GM19324 (cell line): ENCODE measurements around the gene ASTL.

Experiments
- ATAC-seq: cut with Tn5 transposase; IDR thresholded peaks from one replicate; pipeline ENCODE4 v1.9.1; 2021; ENCODE audit warnings: mild to moderate bottlenecking, moderate library complexity; ENCODE audit not compliant: unreplicated experiment, low FRiP score

The ASTL gene

DNA sequence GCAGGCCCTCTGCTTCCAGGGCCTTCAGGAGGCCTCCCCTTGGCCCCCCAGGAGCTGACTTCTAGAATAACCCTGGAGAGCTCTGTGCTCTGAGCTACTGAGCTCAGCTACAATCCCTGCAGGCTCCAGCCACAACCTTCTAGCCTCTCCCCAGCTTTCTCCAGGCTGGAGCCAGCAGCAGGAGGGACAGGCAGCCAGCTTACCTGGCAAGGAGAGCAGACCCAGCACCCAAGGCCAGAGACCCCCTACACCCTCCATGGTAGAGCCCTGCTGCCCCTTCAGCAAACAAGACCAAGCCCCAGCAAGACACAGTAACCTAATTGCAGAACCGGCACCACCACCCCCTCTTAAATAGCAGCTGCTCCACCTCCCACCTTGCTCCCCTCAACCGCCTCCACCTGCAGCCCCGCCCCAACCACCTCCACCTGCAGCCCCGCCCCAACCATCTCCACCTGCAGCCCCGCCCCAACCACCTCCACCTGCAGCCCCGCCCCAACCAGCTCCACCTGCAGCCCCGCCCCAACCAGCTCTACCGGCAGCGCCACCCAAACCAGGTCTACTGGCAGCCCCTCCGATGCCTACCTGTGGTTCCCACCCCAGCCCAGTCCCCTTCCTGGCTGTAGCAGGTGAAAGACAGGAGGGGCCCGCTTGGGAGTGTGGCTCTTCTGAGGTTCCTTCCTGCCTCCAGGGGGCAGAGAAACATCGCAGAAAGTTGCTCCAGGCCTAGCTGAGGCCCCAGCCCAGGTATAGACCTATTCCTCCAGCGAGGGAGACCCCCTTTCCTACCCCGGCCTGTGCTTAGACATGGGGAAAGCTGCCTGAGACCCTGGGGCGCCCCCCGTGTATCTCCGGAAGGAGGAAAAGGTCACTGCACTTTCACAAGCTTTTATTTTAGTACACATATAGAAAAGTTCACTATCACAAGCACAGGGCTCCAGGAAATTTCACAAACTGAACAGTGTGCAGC lies at the start of gene ASTL:
ASTL (minus strand) TSS at position 324 of the 967 bp plus-strand sequence; CDS start at position 258, 66 bp downstream.
- ATAC-seq: no peak

DNA sequence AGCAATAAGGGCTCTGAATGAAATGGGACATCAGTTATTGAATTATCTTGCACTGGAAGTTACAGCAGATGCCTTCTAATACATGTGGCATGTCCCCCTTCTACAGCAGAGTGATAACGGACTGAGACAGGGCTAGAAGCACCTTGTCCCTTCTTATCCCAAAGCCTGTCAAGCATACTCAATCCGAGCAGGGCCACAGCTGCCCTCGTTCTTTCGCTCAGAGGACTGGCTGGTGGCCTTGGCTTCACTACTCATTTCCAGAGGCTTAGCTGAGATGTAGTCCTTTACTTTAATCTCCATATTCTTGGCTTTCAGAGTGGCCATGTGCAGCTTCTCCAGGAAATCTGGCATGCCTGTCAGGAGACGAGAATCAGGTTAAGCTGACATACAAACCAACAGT lies 48.3 kb upstream of the ASTL start:
- no peak for ATAC-seq

DNA sequence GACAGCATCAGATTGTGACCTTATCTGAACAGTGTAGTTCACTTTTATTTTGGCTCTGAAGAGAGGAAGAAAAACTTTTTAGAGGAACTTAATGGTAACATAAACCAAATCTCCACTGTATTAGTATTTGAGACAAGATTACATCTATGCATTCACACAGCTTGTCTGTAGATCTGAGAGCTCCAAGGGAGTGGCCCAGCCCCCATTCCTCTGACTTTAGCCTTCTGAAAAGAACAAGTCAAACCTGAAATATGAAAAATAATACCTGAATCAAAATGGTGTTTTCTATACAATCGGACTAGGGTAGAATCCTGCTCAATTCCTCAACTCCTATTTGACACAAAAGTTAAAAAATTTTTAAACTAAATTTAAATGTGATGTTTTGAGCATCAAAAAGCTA lies 47.2 kb upstream of the ASTL start:
- ATAC-seq: no peak

DNA sequence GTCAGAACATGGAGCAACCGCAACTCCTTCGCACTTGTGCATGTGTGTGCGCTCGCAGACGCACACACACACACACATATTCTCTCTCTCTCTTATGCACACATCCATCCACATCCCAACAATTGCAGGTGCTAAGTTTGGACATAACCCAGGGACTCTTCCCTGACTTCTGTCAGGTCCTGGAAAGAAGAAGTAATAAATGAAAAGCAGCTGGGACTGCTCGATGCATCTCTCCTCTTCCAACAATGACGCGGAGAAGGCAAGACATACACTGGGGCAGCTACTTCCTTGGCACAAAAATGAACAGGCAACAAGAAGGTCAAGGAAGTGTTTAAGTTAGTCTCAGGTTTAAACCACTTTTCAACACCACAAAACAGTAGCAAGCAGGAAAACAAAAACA lies 46.7 kb upstream of the ASTL start:
- no peak for ATAC-seq

DNA sequence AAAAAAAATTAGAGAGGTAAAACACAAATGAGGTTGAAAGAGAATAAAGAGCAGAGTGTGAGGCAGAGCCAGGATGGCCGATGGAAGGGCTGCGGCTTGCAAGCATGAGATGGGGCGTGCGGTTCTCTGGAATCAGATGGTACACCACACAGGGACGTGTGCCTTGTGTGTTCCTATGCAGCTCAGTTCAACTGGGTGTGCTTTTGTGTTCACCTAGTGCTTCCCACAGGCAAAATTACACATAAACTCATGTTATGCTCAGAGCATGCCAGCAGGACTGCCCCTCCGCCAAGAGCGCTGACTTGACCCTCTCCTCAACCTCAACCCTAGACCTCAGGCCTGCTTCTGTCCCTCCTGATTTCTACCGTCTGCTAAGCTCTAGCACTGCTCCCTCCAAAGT lies 45.9 kb upstream of the ASTL start:
- no peak for ATAC-seq

DNA sequence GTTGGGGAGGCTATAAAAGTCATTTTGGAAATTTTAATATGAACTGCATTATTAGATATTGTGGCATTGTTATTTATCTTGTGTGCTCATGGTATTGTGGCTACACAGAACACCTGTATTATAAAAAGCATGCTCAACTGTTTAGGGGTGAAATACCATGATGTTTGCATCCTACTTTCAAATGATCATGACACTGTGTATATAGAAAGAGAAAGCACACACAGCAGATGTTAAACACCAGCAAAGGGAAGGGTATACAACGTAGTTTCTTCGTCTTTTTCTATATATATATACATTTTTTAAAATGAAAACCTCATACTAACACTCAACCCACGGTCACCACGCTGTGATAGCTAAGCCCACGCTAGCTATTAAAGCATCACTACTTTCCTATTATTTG lies 43.2 kb upstream of the ASTL start:
- no peak for ATAC-seq

DNA sequence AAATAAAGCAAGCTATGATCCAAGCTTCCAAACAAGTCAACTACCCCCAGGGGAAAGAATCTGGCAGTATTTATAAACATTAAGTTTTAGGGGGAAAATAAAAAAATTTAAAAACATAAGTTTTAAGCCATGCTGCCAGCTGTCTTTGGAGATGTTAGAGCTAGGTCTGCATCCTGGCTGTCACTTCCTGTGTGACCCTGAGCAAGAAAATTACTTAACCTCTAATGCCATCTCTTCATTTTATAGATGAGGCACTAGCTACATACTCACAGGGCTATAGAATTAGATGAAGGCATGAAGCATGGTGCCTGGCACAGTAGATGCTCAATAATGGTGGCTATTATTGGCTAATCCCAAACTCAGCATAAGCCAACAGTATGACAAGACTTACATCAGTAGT lies 42.2 kb upstream of the ASTL start:
- no peak for ATAC-seq

DNA sequence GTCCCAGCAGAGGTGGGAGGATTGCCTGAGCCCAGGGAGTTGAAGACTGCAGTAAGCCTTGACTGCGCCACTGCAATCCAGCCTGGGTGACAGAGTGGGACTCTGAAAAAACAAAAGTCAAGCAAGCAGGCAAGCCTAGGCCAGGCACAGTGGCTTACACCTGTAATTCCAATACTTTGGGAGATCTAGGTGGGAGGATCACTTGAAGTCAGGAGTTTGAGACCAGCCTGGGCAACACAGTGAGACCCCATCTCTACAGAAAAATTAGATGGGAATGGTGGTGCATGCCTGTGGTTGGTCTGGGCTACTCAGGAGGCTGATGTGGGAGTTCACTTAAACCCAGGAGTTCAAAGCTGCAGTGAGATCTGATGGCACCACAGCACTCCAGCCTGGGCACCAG lies 41.7 kb upstream of the ASTL start:
- no peak for ATAC-seq

DNA sequence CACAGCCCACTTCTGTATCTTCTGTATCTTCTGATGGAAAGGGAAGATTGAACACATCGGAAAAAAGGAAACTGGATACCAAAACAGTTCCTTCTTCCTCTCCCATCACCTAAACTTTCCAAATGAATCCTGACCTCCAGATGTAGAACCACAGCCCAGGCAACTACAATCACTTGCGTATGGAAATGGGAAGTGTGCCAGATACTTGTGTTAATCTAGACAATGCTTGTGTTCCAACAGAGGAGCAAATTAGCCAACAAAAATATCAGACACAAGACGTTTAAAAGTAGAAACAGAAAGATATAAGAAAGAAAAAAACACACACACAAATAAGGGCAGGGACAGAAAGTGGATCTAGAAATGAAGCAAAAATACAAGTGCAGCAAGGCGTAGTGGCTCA lies 38.4 kb upstream of the ASTL start:
- ATAC-seq: no peak

DNA sequence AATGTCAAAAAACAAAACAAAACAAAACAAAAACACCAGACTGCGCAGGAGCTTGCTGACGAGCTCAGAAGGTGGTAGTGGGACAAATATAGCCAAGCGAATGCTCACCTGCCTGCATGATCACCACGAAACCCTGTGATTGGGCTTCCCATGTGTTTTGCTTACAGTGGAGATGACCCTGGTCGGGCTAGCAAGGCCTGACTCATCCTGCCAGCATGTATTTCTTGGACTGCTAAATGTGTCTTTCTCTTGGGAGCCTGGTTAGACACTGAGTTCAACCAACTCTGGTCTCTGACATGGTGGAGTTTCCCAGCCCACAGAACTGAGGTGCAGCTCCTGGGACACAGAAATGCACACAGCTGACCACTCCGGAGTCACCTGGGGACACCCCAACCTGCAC lies 37.6 kb upstream of the ASTL start:
- ATAC-seq: no peak

DNA sequence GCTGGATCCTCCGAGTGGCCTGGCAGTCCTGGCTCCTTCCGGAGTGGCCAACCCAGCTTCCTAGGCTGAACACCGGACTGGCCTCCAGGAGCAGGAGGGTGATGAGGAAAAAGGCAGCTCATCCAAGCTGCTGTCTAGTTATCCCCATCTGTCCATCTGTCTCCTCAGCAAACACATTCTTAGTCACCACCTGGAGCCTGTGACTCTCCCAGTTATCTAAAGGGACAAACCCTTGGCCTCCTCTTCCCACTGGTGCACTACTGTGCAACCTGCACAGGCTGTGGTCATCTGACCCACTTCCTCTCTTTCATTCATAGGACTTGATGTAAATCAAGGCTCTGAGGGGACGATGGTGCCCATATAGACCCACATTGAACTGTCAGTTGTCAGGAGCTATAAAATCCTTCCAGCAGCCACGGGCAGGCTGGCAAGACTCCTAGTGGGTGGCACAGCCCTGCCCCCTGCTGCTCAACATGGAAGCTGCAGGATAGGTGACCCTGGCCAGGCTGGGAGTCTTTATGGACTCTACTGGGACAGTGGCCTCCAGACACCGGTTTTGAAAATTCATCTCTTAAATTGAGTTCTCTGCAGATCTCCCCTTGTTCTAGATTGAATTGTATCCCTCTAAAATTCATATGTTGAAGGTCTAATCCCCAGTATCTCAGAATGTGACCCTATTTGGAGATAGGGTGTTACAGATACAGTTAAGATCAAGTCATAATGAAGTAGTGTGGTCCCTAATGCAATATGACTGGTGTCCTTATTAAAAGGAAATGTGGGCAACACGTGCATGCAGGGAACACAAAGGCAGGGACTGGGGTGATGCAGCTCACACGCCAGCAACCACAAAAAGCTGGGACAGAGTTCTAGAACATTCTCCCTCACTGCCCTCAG lies 36.2 kb upstream of the ASTL start:
- ATAC-seq: peak; percentile 65

DNA sequence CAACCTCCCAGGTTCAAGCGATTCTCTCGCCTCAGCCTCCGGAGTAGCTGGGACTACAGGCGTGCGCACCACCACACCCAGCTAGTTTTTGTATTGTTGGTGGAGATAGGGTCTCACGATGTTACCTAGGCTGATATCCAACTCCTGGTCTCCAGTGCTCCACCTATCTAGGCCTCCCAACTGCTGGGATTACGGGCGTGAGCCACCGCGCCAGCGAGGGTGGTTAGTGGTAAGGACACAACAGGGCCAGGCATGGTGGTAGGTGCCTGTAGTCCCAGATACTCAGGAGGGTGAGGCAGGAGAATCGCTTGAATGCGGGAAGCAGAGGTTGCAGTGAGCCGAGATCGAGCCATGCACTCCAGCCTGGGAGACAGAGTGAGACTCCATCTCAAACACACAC lies 33.5 kb upstream of the ASTL start:
- no peak for ATAC-seq

DNA sequence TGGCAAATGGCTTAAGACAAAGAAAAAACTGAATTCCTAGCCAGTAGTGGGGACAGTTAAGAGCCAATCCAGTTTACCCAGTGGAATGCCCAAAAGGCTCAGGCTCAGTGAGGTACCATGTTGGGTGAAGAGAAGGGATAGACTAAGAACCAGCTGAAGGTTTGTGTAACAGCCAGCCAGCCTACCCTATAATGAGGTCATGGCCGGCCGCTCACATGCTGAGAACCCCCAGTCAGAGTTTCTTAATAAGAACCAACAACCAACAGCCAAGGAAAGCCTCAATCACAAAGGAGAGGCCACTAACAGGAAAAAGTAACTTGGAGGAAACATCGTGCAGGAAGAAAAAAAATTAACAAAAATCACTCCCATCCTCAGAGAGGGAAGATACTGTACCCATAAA lies 32.3 kb upstream of the ASTL start:
- ATAC-seq: no peak

DNA sequence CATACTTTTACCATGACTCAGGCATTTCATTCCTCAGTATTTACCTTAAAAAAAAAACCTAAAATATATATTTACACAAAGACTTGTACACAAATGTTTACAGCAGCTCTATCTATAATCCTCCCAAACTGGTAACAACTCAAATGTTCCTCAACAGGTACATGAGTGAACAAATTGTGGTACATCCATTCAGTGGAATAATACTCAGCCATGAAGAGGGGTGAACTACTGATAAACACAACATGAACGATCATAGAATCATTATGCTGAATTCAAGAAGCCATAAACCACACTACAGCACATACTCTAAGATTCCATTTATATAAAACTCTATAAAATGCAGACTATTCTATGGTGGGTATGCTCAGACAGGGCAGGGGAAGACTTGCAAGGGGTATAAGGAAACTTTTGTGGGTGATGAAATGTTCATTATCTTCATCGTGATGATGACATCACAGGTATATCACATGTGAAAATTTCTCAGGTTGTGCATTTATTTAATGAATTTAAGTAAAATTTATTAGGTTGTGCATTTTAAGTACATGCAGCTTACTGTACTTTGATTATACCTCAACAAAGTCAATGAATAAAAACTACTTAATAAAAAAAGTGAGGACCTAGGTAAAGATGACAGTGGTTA lies 31.7 kb upstream of the ASTL start:
- ATAC-seq: no peak

DNA sequence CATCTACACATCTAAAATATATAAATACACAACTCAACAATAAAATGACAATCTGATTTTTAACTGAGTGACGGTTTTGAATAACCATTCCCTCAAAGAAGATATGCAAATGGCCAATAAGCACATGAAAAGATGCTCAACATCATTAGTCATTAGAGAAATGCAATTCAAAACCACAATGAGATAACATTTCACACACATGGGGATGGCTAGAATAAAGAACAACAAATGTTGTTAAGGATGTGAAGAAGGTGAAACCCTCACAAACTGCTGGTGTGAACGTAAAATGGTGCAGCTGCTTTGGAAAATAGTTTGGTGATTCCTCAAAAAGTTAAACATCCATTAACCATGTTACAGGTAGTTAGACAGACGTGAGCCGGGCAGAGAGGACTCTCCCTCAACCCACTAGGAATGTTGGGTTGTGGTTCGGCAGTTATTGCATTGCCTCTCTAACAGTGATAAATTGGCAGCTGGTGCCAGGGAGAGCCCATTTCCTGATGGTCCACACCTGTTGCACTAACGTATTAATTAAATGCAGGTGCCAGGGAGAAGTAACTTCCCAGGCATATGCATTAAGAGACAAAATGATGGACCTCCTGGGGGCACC lies 29.2 kb upstream of the ASTL start:
- ATAC-seq: no peak

DNA sequence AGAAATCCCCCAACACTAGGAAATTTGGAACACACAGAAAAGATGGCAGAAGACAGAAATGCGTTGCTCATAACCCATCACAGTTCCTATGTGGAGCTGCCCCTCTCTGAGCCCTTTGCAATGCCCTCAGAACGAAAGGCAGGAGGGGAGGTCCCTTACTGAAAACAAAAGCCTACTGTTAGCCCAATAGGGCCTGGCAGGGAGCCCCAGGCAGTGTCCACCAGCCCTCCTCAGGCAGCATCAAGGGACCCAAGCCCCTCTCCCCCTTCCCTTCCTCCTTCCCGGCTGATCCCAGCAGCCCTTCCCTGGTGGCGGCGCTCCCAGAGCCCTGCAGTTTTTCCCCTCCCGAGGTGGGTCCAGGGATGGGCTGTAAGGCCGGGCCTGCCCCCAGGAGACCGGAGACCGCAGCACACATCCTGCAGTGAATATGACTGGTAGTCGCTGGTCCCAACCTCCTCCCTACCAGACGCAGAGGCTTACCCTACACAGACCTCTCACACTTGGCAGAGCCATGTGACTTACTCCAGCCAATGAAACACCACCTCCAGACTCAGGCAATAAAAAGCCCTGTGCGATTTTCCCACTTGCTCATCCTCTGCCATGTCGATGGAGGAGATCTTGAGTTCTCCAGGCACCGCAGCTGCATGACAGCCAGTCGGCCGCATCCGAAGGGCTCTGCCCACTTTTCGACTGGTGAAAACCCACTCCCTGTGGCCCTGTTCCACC lies 26.3 kb upstream of the ASTL start:
- ATAC-seq: peak; percentile 63

DNA sequence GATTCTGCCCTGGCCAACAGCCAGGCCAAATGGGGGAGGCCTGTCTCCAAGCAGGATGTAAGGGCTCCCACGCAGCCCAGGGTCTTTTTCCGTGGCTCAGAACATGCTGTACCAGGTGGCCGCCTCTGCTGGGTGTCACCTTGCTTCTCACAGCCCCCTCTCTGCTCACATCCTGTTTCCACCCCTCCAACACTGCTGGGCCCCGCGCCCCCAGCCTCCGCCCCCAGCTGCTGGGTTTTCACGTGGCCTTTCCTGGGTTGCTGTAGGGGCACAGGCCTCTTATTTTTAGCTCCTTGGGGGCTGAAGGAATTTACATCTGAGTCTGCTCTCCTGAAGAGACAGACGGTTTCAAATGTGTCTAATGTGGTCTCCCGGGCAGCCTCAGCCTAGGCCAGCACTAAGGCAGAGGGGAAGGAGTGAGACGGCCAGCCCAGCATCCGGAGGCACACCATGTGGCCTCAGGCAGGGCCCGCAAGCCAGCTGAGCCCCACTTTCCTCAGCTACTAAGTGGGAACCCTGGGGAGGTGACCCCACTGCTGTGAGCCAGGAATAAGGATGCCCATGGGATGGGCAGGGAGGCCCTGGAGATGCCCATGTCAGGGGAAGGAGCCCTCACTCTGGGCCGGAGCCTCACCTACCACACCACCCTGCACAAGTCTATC lies 25.6 kb upstream of the ASTL start:
- ATAC-seq: peak; percentile 67

DNA sequence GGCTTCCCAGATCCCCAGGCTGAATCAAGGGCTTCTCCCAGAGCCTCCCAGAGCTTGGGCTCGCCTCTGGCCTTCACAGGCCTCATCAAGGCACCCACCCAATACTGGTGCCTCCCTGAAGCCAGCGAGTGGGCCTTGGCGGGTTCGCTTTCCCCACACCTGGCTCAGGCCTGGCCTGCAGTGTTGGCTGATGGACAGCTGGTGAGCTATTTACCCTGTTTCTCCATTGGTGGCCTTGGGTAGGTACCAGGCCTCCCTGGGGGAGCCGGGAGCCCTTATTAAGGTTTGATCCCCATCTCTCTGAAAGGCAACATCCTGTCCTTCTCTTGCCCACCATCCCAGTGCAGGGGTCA lies 25.1 kb upstream of the ASTL start:
- peak; percentile 13 for ATAC-seq

DNA sequence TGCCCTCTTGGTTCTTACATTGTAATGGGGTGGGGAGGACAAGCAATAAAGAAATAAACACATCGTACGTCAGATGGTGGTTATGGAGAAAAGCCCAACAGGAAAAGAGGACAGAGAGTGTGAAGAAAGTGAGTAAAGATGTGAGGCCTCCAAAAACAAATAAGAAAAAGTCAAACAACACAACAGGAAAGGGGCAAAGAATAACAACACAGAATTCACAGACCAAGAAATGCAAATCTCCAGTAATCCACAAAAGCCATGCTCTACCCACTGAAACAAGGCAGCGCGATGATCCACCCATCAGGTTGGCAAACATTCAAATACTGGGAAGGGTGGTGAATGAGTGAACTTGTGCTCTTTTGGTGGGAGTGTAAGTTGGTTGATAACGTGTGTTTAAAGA lies 23.6 kb upstream of the ASTL start:
- ATAC-seq: no peak
